ENCODE measurements around the gene SMIM28. TPM values are rescaled to one million over a fixed set of nuclear protein-coding genes. Genes with fewer than 3 reads are reported as not detected.

SMIM28 gene
- total and polyA plus RNA-seq, 2 of the 4 experiments (the other 2 are of a cell fraction), result not detected

GRCh38 chr6:138403801-138404665, 26.3 kb downstream of the SMIM28 start, which contains the start of gene HEBP2:
TSS of gene HEBP2 (plus strand) at chr6:138404223. CDS start at chr6:138404496, 273 bp downstream.
- peak; percentile 65 for DNase-seq
- Histone ChIP-seq H2AK5ac (ENCODE audit: low read depth, low read length) (peak within 1 kb of the TSS; percentile 50; the same call in 1 of the 2 replicates), H2BK5ac (ENCODE audit: low read depth, low read length, poor library complexity, severe bottlenecking) (peak within 1 kb of the TSS; percentile 57), H3K27me3 (ENCODE audit: control insufficient read depth, insufficient read depth, low read length) (no peaks in the 10 kb centered on the region), H2AFZ (replicated peaks; ENCODE audit: low read length, poor library complexity) (peak within 1 kb of the TSS; percentile 99), H4K20me1 (ENCODE audit: insufficient read depth, low read length) (no peaks in the 10 kb centered on the region), H2BK20ac (ENCODE audit: low read depth, low read length) (peak within 1 kb of the TSS; percentile 26; the same call in 1 of the 2 replicates), H3K4ac (ENCODE audit: low read depth, low read length) (peak within 1 kb of the TSS; percentile 75), H4K8ac (ENCODE audit: low read depth in 2 of 2, low read length in 2 of 2) (peak within 1 kb of the TSS; percentile 82 to 95), H3K4me1 (ENCODE audit: control insufficient read depth, insufficient read depth, low read length) (peaks cover 3% of the 10 kb centered on the region), H3K4me2 (ENCODE audit: low read depth, low read length) (peak within 1 kb of the TSS; percentile 77), H4K5ac (ENCODE audit: low read depth, low read length) (peak within 1 kb of the TSS; percentile 80), H2AK9ac (replicated peaks; ENCODE audit: low read depth, low read length, poor library complexity) (peak within 1 kb of the TSS; percentile 59), H3K79me1 (ENCODE audit: low read depth in 1 of 2, low read length in 2 of 2) (peaks cover 18 to 31% of the 10 kb centered on the region in 2 experiments), H3K23ac (ENCODE audit: low read depth, low read length) (peak within 1 kb of the TSS; percentile 82), H3K27ac (ENCODE audit: insufficient read depth, low read length) (peak within 1 kb of the TSS; percentile 68), H3K14ac (replicated peaks; ENCODE audit: low read depth, low read length) (peak within 1 kb of the TSS; percentile 75), H2BK15ac (ENCODE audit: low read depth, low read length) (peak within 1 kb of the TSS; percentile 34; the same call in 1 of the 3 replicates), H3K9me1 (ENCODE audit: insufficient read depth, low read length) (peaks cover 4% of the 10 kb centered on the region), H4K91ac (ENCODE audit: insufficient read depth, low read depth, low read length) (peak within 1 kb of the TSS; percentile 77), H3K4me3 (ENCODE audit: insufficient read depth, low read depth, low read length) (peak within 1 kb of the TSS; percentile 79), H3K36me3 (ENCODE audit: control insufficient read depth, insufficient read depth, low read length) (peaks cover 16% of the 10 kb centered on the region), H3K18ac (ENCODE audit: low read depth, low read length) (peak within 1 kb of the TSS; percentile 72), H3K9me3 (ENCODE audit: control insufficient read depth, insufficient read depth, low read length) (no peaks in the 10 kb centered on the region), H3K56ac (ENCODE audit: extremely low read depth, insufficient read depth, low read length) (peak within 1 kb of the TSS; percentile 61), H2BK120ac (ENCODE audit: low read depth, low read length) (peak within 1 kb of the TSS; percentile 77), H3K9ac (ENCODE audit: low read depth, low read length) (peak within 1 kb of the TSS; percentile 86)
- POLR2A ChIA-PET (ENCODE audit: unreplicated experiment), result no interaction called here
- 1% methylated on average over 38 of the region's 92 CpGs; no CpG with 5 or more reads in 1 of the 2 experiments for WGBS, 2 experiments (ENCODE audit: extremely low coverage in 2 of 2, insufficient read length in 1 of 2)
- TF ChIP-seq CTCF (conservative IDR thresholded peaks at IDR 0.05; ENCODE audit: low read depth, low read length), result peak; percentile 50
- no peak for TF ChIP-seq MXI1 (IDR thresholded peaks at IDR 0.05; ENCODE audit: borderline replicate concordance, low read depth, low read length)
- TF ChIP-seq RAD21 (IDR thresholded peaks at IDR 0.05; ENCODE audit: low read length), result peak; percentile 33
- peak; percentile 66; the same call in 1 of the 2 replicates for TF ChIP-seq MAZ (IDR thresholded peaks at IDR 0.05; ENCODE audit: borderline replicate concordance, low read depth, low read length)
- in situ Hi-C loops (cut with MboI; ENCODE audit: low sequenced_read_pairs) (loop anchor here (25.0 kb wide), 1 partner anchor 567 kb away; no protein-coding TSS in a partner anchor), dilution Hi-C loops (cut with HindIII; ENCODE audit: low sequenced_read_pairs, unreplicated experiment) (no loop called here), intact Hi-C loops (cut with micrococcal nuclease) (loop anchor here (2.0 to 5.0 kb wide), 2 partner anchors 287 to 402 kb away; no protein-coding TSS in a partner anchor)
- ATAC-seq (ENCODE audit: low read depth), result peak; percentile 88
- no TSS peak for BruUV-seq (replicated peaks)
- CTCF ChIA-PET, result interaction anchor here (0.6 to 1.2 kb wide), 5 partner anchors 9 to 586 kb away, joined by 3 to 5 read pairs (median 3); no protein-coding TSS in a partner anchor
